Panc1 (cell line): ENCODE data around the gene PPP1R9A. TPM values are rescaled to one million over a fixed set of nuclear protein-coding genes. Genes with fewer than 3 reads are reported as not detected.

Experiments used
- ATAC-seq: fragments of 200-7000 bp; cut with Tn5 transposase; 2 replicates; pipeline ENCODE4 v1.9.1; 2020; ENCODE audit warnings: mild to moderate bottlenecking, moderate library complexity
- BruUV-seq: library from RNA; stranded (reverse); fragments of 400-500 nt; replicated peaks from 2 replicates; lab custom pipeline; 2021; lab: Mats Ljungman, UMichigan
- CTCF ChIA-PET: fragments of 300-600 bp; sonication (Branson Sonifier 250); formaldehyde crosslinking; loops from one replicate; lab custom pipeline; 2022; ENCODE audit warnings: antibody characterized with exemption; lab: Charles Lee
- POLR2A ChIA-PET: fragments of 300-600 bp; sonication (Branson Sonifier 250); formaldehyde crosslinking; loops from one replicate; lab custom pipeline; 2022; ENCODE audit warnings: antibody characterized with exemption; lab: Charles Lee
- DNase-seq: peaks from one replicate; pipeline ENCODE4 v3.0.0-alpha.2; 2010; ENCODE audit warnings: low read depth, low spot score
- H3K27ac ChIP-seq: 2 replicates; pipeline ENCODE4 v1.5.1; 2011; ENCODE audit warnings: mild to moderate bottlenecking, low read length, inconsistent platforms
- H3K27me3 ChIP-seq: fragments of 200-500 bp; sonication (Bioruptor generic); 2 replicates; pipeline ENCODE4 v1.6.0; 2014; ENCODE audit warnings: low read length, inconsistent platforms; ENCODE audit not compliant: control insufficient read depth, insufficient read depth
- H3K36me3 ChIP-seq: fragments of 200-500 bp; sonication (Bioruptor generic); 2 replicates; pipeline ENCODE4 v1.5.1; 2014; ENCODE audit warnings: inconsistent platforms, mild to moderate bottlenecking, low read length, moderate library complexity; ENCODE audit not compliant: control insufficient read depth, insufficient read depth
- H3K4me1 ChIP-seq: 2 replicates; pipeline ENCODE4 v1.5.1; 2011; ENCODE audit warnings: inconsistent platforms, mild to moderate bottlenecking, low read length, moderate library complexity; ENCODE audit not compliant: control insufficient read depth, insufficient read depth
- H3K4me3 ChIP-seq, 2 experiments: 2 replicates each; pipeline ENCODE4 v1.5.1; 2011 to 2012; ENCODE audit warnings: low read depth in 2 of 2, low read length in 2 of 2, mild to moderate bottlenecking in 2 of 2, inconsistent platforms in 1 of 2, moderate library complexity in 1 of 2
- H3K9me3 ChIP-seq: fragments of 200-500 bp; sonication (Bioruptor generic); 2 replicates; pipeline ENCODE4 v1.5.1; 2014; ENCODE audit warnings: low read depth, mild to moderate bottlenecking, inconsistent platforms, low read length, moderate library complexity; ENCODE audit not compliant: control insufficient read depth, insufficient read depth
- CTCF ChIP-seq: fragments of 450-650 bp; IDR thresholded peaks from 2 replicates; pipeline ENCODE4 v1.5.1; 2017; ENCODE audit warnings: mild to moderate bottlenecking
- POLR2AphosphoS5 ChIP-seq: IDR thresholded peaks from 2 replicates; pipeline ENCODE4 v1.6.1; 2012; ENCODE audit warnings: mild to moderate bottlenecking, low read depth, low read length, moderate library complexity
- REST ChIP-seq, 2 experiments: IDR thresholded peaks; 2 replicates each; pipeline ENCODE4 v1.6.1; 2011 to 2012; ENCODE audit warnings: low read depth in 2 of 2, control low read depth in 1 of 2, low read length in 1 of 2, mild to moderate bottlenecking in 1 of 2, moderate library complexity in 1 of 2; ENCODE audit not compliant: insufficient read depth in 1 of 2
- SIN3A ChIP-seq: IDR thresholded peaks from 2 replicates; pipeline ENCODE4 v1.6.1; 2012; ENCODE audit warnings: low read depth, mild to moderate bottlenecking, low read length, moderate library complexity, borderline replicate concordance; ENCODE audit not compliant: insufficient read depth
- TCF7L2 ChIP-seq: IDR thresholded peaks from 2 replicates; pipeline ENCODE4 v1.6.1; 2011; ENCODE audit warnings: mild to moderate bottlenecking, low read depth, low read length, inconsistent platforms
- in situ Hi-C: cut with HindIII; loops from 2 replicates; pipeline ENCODE4 v1.10.0; 2016; ENCODE audit warnings: low sequenced_read_pairs, low pct_unique_long_range_greater_than_20kb
- intact Hi-C: fragments of 100-400 bp; cut with micrococcal nuclease; formaldehyde crosslinking; loops from one replicate; pipeline ENCODE4 v1.10.0; 2022; ENCODE audit not compliant: unreplicated experiment
- total RNA-seq: library from RNA; stranded (reverse); gene quantifications from one replicate; pipeline ENCODE4 v1.2.1, GENCODE V29; 2021; ENCODE audit not compliant: unreplicated experiment

Gene PPP1R9A
- total RNA-seq, 1 experiment from 2014 or later = 5.0 TPM

- DNase-seq (no peak), ATAC-seq (no peak)
- TF ChIP-seq REST (IDR thresholded peaks at IDR 0.05; ENCODE audit: insufficient read depth in 1 of 2, low read depth in 2 of 2, low read length in 1 of 2) = no peak
- TF ChIP-seq CTCF = no peak
- no peak for TF ChIP-seq POLR2AphosphoS5
- no peak for TF ChIP-seq TCF7L2
- no peak for TF ChIP-seq SIN3A
- H3K27me3 ChIP-seq = no peaks in the 10 kb centered on the region
- CTCF ChIA-PET = interaction anchor here (0.6 kb wide), 1 partner anchor 635 kb away, joined by 5 read pairs; no protein-coding TSS in a partner anchor
- no peaks in the 10 kb centered on the region for H3K9me3 ChIP-seq
- H3K36me3 ChIP-seq = no peaks in the 10 kb centered on the region
- in situ Hi-C loops (no loop called here), intact Hi-C loops (no loop called here)
- no peaks in the 10 kb centered on the region for H3K4me1 ChIP-seq
- no peak overlapping the region for H3K27ac ChIP-seq
- no TSS peak for BruUV-seq
- POLR2A ChIA-PET = no interaction called here
- H3K4me3 ChIP-seq = no peak overlapping the region
Observed at GRCh38 chr7:95055295-95055694, 147.9 kb downstream of the PPP1R9A start.

GRCh38 chr7:95056107-95056739 is 148.8 kb downstream of the PPP1R9A start:
- TF ChIP-seq POLR2AphosphoS5 (no peak), CTCF (no peak), SIN3A (no peak), TCF7L2 (no peak), REST (IDR thresholded peaks at IDR 0.05; ENCODE audit: insufficient read depth in 1 of 2, low read depth in 2 of 2, low read length in 1 of 2) (no peak)
- ChIA-PET POLR2A (no interaction called here), CTCF (no interaction called here)
- no peaks in the 10 kb centered on the region for H3K9me3 ChIP-seq
- H3K36me3 ChIP-seq = no peaks in the 10 kb centered on the region
- BruUV-seq = no TSS peak
- H3K27ac ChIP-seq = no peak overlapping the region
- no peak overlapping the region for H3K4me3 ChIP-seq
- in situ Hi-C loops (no loop called here), intact Hi-C loops (no loop called here)
- DNase-seq = no peak
- ATAC-seq = no peak
- H3K4me1 ChIP-seq = no peaks in the 10 kb centered on the region
- H3K27me3 ChIP-seq = no peaks in the 10 kb centered on the region
